SKM-1 (cell line): ENCODE data around the gene ABCF2.

ENCODE experiments used
- DNase-seq: peaks from one replicate; lab custom pipeline; 2025; ENCODE audit not compliant: unreplicated experiment; lab: John Stamatoyannopoulos, UW

Gene ABCF2

DNA sequence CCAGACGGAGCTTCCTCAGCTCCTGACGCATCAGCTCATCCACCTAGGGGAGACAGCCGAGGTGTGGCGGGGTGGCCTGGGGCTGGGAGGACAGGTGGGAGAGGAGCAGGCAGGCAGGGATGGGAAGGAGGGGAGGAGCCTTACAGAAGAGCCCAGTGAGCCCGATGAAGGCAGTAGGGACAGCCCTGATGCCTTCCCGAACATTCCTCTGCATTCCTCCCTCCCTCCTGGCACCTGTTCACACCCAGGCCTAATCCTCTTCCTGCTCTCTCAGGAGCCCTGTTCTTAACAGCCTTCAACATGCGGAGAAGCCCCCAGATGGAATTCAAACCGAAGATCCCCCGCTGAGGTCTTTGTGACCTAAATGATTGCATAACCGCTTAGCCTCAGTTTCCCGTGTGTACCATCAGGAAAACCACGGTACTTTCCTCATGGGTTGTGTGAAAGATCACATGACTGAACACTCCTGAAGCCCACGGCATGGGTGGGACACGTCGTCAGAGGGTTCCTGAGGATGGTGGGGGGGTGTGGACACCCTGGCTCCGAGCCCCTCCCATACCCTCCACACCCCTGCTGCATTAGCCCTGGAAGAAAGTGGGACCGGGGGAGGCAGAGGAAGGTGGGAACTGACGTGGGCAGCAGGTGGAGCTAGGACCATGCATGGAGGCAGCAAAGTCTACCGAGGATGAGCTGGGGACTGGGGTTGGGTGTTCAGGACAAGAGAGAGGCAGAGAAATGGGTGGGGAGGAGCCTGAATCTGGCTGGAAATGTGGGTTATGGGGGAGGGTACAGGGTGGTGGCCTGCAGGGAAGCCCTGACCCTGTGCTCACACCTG, 31.2 kb downstream of the ABCF2 start:
- DNase-seq, result no peak

DNA sequence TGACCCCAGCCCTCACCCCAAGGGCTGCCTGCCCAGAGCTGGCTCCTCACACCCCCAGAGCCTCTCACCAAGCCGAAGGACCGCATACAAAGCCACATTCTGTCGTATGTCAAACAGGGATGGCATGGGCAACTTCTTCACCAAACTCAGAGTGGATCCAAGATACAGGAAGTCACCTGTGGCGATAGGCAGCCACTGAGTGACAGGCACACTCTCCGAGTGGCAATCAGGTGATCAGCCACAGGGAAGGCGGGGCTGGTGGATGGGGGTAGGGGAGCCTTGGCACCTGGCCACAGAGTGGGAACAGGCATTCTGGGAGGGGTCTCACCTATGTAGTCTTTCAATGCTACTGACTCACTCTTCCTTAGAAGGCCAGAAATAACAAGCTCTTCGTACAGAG, 32.8 kb downstream of the ABCF2 start:
- no peak for DNase-seq

DNA sequence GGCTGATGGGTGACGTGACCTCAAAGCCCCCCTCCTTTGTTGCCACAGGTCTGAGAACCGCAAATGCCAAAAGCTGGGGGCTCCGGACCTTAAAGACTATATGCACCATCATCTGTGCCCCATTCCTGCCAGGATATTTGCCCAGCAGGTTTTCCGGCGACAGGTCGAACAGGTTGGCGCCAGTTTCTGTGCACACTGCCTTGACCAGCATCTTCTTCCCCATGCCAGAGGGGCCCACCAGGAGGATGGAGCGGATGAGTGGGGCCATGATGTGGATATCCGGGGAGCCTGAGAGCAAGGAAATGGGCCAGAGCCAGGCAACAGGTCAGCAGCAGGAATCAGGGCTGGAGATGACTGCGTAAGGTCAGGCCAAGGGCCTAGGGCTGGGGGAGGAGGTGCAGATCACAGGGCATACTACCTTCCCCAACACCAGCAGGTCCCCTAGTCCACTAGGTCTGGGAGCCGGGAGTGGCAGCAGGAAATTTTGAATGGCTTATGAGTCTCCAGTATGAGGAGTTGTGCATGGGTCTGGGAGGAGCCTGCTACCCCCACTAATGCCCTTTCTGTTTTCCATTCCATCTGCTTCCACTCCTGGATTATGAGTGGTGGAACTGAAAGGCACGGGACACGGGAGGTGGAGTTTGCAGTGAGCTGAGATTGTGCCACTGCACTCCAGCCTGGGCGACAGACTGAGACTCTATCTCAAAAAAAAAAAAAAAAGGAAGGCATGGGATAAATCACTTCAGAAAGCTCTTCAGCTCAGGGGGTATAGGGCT, 33.6 kb downstream of the ABCF2 start:
- DNase-seq, result no peak

DNA sequence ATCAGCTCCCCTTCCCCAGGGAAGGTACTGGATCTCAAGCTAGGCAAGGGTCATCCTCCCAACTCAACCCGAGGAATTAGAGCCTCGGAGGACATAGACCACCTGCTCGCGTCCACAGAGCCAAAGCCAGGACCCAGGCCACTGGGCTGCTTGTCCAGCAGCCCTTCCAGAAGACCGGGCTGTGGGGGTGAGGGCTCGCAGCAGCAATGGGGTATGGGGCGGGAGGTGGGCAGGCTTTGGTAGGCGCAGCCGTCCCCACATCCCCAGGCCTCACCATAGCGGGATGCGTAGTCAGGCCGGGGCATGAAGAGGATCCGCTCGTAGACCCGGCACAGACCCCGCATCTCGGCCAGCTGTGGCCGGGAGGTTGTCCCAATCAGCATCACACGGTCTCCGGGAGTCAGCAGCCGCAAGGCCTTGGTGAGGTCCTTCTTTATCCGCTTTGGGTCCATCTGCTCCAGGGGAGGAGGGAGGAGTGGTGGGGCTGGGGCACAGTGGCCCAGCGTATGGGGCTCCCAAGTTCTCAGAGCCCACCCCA, 34.9 kb downstream of the ABCF2 start:
- no peak for DNase-seq

DNA sequence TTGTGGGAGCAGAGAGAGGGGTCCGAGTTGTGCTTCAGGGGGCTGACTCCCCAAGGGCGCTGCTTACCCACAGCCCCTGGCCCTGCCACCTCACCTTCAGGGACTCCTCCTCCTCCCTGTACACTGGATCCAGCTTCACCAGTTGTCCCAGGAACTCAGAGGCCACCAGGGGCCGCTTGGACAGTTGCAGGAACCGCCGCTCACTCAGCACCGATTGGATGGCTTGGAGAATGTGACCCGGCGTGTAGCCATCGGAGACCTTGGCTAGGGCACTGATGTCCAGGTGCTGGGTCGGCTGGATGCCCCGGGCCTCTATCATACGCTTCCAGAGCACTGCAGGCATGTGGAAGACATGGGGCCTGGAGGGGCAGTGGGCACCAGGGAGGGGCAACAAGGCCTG, 35.5 kb downstream of the ABCF2 start:
- no peak for DNase-seq

DNA sequence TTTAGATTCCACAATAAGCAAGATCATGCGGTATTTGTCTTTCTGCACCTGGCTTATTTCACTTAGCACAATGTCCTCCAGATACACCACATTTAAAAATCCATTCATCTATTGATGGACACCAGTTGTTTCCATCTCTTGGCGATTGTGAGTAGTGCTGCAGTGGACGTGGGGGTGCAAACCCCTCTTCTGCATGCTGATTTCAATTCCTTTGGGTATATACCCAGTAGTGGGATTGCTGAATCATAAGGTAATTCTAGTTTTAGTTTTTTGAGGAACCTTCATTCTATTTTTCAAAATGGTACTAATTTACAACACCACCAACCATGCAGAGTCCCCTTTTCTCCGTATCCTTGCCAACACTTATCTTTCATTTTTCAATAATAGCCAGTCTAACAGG, 38.0 kb downstream of the ABCF2 start:
- no peak for DNase-seq

DNA sequence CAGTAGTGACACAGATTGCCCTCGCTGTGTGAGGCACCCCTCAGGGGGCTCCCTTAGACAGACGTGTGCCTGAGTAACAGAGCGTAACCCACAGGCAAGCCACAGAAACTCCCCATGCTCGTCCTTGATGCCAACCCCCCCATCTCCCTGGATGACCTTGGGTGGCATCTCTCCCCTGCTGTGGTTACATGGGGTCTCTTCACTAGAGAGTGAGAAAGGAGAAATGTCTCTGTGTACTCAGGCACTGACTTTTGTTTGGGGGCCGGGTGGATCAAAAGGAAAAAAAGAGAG, 38.8 kb downstream of the ABCF2 start:
- no peak for DNase-seq

DNA sequence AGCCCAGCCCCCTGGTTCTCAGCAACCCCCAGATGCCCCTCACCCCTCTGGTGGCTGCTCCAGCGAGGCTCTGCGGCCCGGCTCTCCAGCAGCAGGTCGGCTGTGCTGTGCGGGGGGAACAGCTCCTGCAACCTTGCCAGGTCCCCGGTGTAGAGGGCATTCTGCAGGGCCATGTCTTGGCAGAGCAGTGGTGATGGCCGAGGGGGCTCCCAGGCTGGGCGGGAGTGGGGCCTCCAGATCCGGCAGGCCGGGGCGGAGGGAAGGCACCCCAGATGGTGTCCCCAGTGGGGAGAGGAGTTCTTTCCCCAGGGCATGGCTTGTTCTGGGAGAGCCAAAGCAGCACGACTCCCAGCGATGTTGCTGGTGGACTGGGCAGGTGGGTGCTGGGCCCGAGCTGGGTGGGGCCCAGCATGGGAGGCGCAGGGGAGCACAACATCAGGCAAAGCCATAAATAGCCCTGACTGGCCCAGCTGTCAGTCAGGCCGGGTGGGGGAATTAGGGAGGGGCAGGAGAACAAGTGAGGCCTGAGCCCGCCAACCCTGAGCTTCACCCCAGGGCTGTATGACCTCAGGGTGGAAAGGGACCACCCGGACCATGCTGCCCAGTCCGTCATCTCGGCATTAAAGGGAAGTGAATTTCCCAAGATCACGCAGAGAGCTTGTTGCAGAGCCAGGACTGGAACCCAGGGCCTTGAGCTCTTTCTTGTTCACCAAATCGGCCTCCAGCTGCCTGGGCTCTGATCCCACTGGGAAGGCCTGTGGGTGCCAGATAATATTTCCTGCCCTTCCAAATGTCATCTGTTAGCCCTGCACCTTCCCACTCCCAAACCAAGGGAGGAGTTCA, 39.4 kb downstream of the ABCF2 start:
- no peak for DNase-seq

DNA sequence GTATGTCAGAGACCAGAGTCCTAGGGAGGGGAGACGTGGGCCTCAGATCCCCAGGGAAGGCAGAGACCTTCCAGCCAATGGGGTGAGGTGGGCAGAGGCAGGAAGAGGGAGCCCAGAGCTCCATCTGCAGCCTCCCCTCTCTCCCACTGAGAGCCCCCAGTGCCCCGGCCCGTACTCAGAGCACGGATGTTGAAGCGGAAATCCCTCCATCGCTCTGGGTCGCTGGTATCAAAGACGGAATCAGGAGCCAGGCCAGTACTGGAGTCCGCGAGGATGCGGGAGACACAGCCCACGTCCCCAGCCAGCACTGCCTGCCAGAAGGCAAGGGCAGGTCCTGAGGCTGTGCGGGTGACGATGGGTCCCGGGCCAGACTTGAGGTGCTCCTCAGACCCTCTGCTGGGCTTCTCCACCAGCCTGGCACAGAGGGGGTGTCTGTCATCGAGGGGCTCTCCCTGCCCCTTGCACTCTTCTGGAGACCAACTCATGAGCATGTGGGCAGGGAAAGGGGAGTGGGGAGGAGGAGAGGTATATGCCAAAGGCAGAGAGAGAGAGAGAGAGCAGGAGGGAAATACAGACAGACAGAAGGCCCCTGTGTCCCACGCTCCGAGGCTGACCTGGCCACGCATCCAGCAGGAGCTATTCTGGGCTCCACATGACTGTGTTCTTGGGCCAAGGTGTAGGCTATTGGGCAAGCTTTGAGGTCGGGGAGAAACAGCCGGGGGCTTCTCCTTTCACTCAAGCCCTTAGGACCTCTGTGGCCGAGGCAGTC, 40.2 kb downstream of the ABCF2 start, which contains the start of gene ASB10:
TSS of gene ASB10 (minus strand) at position 611 of the 769 bp plus-strand sequence. CDS start at position 491, 120 bp downstream.
- DNase-seq, result no peak

DNA sequence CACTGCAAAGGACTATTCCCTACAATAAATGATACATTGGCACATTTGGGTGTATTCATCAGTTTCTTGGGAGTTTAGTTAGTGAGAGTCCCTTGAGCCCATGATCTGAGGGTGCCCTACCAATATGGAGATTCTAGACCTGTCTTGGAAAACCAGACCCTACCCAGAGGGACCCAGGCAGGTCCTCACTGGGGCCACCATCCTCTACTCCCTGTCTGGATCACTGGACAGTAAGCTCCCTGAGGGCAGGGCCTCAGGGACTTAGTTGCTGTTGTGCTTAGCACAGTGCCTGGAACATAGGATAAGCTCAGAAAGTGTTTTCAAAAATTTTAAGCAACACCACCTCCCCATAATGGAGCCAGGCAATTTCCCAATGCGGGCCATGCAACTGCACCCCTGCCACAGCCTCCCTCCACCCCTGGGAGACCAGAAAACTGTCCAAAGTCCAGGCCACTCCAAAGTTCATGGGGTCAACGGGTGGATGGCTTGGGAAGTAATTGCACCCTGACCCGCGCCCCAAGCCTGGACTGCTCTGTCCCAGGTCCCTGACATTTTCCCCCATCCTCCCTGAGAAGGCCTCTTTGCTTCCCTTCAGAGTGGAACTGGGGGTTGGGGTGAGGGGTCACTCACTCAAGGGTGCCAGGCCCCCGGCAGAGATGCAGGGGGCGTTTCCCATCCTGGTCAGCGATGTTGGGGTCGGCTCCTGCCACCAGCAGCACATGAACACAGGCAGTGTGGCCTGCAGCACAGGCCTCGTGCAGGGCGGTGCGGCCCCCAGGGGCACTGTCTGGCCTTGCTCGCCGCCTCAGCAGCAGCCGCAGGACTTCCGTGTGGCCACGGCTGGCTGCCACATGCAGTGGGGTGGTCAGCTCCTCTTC, 41.0 kb downstream of the ABCF2 start:
- no peak for DNase-seq

DNA sequence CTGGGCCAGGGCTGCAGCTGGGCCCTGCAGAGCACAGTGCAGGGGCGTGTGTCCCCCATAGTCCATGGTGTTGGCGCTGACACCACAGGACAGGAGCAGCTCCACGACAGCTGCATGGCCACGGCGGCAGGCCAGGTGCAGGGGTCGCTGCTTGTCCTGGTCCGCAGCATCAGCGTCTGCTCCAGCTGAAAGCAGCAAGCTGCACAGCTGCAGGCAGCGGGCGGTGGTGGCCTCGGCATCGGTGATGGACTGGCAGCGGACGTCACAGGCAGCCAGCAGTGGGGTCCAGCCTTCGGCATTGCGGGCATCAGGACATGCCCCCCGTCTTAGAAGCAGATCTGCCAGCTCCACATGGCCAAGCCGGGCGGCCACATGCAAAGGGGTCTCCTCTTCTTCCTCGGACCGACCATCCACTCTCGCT, 46.0 kb downstream of the ABCF2 start:
- no peak for DNase-seq

DNA sequence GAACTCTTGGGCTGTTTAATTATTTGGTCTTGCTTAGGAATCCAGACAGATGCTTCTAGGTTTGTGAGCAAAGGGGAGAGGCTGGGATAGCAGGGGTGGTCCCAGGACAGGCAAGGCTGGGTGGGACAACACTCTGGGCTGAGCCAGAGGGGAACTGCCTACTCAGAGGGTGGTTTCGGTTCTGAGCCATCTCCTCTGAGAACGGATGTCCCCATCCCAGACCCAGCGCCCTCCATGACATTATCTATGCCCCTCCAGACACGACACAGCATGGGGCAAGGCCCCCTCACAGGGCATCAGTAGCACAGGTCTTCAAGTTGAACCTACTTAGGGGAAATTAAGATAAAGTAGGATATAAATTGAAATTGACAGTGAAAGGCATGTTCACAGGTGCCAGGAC, 47.1 kb downstream of the ABCF2 start:
- DNase-seq, result no peak

DNA sequence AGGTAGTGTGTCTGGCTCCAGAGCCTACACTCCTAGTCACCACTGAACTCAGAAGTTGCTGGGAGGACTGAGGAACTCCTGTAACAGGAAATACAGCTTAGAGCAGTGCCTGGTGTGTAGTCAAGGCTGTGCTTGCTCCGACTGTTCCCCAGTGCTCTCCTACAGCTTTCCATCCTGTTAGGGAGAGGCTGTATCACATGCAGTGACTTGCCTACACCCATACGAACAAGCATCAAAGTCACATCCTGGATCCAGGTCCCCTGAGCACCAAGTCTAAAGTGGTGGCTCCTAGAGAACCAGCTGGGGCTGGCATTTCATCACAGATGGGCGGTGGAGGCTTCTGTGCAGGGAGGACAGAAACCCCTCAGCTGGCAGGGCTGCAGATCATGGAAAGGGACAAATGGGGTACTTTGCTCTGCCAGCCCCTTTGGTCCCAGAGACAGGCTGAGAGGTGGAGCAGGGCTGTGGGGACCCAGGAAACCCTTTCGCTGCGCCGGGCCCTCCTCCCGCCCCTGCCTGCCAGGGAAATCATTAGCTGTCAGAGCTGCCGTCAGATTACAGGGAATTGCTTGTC, 47.6 kb downstream of the ABCF2 start:
- DNase-seq, result no peak

DNA sequence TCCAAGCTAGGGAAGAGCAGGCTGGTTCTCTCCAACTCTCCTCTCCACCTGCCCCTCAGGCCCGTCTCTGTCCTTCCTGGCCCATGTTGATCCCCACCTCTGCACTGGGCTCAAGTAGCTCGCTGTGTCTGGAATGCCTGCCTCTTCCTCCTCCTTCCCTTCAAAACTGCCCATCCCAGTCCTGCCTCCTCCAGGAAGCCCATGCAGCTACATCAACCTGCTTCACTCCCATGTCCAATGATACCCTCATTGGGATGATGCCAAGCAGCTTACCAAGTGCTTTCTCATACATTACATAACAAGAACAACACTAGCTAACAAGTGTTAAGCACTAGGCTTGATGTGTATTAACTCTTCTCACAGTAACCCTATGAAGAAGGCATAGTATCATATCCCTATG, 48.2 kb downstream of the ABCF2 start:
- no peak for DNase-seq

DNA sequence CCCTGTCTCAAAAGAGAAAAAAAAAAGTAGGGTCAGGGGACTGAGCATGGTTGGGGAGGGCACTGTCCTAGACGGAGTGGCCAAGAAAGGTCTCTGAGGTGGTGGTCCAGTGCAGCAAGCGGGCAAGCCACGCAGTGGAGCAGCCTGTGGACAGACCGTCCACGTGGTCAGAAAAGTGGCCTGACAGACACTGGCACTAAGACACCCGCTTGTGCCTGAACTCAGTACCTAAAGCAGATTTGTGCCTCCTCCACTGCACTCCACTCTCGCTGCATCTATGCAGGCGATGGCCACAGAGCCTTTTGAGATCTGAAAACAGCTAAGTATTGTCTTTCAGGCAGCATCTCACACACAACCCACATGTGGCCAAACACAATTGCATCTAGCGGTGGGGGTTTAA, 48.8 kb downstream of the ABCF2 start:
- no peak for DNase-seq

DNA sequence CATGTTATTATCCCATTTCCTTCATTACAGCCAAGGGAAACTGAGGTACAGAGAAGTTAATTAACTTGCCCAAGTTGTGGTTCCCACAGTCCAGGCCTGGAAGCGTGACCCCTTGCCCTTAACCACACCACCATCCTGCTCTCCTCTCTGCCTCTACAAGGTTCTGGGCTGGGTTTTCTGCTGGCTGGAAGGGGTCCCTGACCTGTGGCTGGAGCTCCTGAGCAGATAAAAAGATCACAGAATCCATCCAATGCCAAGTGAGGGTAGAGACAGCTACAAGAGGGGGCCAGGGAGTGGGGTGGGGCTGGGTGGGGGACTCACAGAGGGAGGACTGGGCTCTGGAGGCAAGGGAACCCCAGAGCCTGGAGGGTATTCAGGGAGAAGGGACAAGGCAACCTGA, 49.7 kb downstream of the ABCF2 start:
- DNase-seq, result no peak

DNA sequence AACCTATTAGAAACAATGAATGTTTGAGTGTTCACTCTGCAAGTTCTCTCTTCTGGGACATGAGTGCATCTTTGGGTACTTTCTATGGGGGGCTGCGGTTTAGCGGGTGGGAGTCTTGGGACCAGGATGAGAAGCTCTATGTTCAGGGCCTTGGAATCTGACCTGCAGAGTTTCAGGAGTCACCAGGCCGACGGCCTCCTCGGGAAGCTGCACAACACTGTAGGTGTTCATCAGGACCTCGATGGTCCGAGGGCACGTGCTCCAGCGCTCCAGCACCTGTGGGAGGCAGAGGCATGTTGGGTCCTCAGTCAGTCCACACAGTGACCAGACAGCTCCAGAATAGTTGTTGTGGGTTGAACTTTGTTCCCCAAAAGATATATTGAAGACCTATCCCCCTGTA, 50.6 kb downstream of the ABCF2 start:
- DNase-seq, result no peak

DNA sequence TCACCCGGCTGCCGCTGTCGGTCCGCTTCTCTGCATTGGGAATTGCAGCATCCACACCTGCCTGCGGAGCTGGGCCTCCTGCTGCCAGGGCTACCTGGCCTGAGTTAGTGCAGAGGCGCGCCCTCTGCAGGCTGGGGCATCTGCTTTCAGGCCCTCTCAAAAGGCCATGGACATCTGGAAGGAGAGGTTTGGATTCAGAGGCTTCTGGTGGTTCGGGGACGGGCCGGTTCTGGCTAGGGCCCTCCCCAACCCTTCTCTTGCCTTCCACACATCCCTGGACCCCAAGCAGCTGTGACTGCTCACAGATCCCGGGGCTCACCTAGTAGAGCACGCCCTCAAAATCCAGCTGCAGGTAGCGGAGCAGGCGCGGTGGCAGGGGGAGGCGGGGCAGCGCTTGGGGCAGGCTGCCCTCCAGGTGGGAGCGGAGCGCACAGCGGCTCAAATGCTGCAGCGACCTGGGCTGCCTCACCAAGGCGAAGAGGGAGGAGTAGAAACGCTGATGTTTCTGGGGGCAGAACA, 51.2 kb downstream of the ABCF2 start:
- no peak for DNase-seq
